Activated CD4-positive, alpha-beta memory T cell treated with anti-CD3 and anti-CD28 coated beads for 36 hours (primary cell): Measurements from ENCODE around the gene JOSD1. TPM values are rescaled to one million over a fixed set of nuclear protein-coding genes. Genes with fewer than 3 reads are reported as not detected.

Experiments used
- CTCF ChIA-PET: fragments of 350-600 bp; sonication (Branson Sonifier 250); formaldehyde crosslinking; loops from one replicate; lab custom pipeline; 2021; ENCODE audit warnings: antibody characterized with exemption, inconsistent platforms; lab: Charles Lee
- POLR2A ChIA-PET: fragments of 350-600 bp; sonication (Branson Sonifier 250); formaldehyde crosslinking; loops from one replicate; lab custom pipeline; 2021; ENCODE audit warnings: antibody characterized with exemption; lab: Charles Lee
- DNase-seq: peaks from one replicate; pipeline ENCODE4 v3.0.0-alpha.2; 2020
- H3K27ac Mint-ChIP-seq: one replicate; pipeline ENCODE4 v1.8.0; 2021; ENCODE audit warnings: mixed read lengths
- H3K27me3 Mint-ChIP-seq: one replicate; pipeline ENCODE4 v1.8.0; 2021; ENCODE audit warnings: mixed read lengths
- H3K36me3 Mint-ChIP-seq: one replicate; pipeline ENCODE4 v1.8.0; 2021; ENCODE audit warnings: mixed read lengths
- H3K4me1 Mint-ChIP-seq: one replicate; pipeline ENCODE4 v1.8.0; 2021; ENCODE audit warnings: low read depth, mixed read lengths
- H3K4me3 Mint-ChIP-seq: one replicate; pipeline ENCODE4 v1.8.0; 2021; ENCODE audit warnings: mild to moderate bottlenecking, mixed read lengths
- H3K9me3 Mint-ChIP-seq: one replicate; pipeline ENCODE4 v1.8.0; 2021; ENCODE audit warnings: mixed read lengths
- intact Hi-C: fragments of 100-400 bp; cut with micrococcal nuclease; formaldehyde crosslinking; loops from one replicate; pipeline ENCODE4 v1.15.1; 2023
- total RNA-seq, 2 experiments: library from RNA; stranded (reverse); gene quantifications; one replicate each; pipeline ENCODE4 v1.2.3, GENCODE V29; 2021

JOSD1 gene
- total RNA-seq = 10 to 100 TPM; 71.8 to 78.4 TPM

DNA sequence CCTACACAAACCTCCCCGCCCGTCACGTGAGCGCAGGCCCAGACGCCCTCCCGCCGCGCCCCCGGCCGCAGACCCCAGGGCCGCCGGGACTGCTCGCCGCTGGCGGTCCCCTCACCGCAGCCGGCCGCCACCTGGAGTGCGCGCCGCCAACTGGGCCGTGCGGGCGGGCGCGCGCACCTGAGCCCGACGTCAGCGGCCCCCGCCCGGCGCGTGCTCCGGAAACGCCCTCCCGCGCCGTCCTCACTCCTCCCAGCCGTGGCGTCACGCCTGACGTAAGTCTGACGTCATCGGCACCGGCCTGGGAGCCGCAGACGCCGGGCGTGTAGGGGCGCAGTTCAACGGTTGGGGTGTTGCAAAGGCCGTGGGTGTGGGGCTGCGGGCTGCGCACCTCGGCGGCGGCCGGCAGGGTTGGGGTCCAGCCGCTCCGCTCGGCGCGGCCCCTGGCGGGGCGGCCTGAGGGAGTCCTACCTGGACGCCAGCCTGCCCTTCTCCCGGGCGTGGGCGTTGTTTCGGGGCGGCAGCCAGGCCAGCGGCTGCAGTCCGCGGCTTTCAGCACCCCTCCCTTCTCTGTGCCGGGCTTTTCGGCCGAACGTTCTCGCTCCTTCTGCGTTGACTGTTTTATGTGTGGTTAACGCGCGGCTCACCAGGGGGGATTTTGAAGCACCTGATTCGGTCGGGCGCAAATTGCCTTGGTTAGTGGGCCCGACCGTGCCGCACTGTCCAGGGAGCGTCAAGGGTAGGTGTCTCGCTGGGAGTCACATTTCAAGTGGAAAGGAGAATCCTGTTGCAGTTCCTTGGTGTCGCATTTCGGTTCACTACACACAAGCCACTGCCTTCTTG, at the start of gene JOSD1:
Gene JOSD1 (minus strand): TSS at position 155 of the 840 bp plus-strand sequence. CDS start 956 bp downstream, outside the sequence.
- Mint-ChIP-seq H3K27ac (peak within 1 kb of the TSS; percentile 98), H3K4me1 (peaks cover 55% of the 10 kb centered on the region), H3K27me3 (peaks cover 1% of the 10 kb centered on the region), H3K9me3 (no peaks in the 10 kb centered on the region), H3K36me3 (peaks cover 31% of the 10 kb centered on the region), H3K4me3 (peak within 1 kb of the TSS; percentile 92)
- intact Hi-C loops = no loop called here
- peak; percentile 98 for DNase-seq
- POLR2A ChIA-PET = interaction anchor here (1.2 to 2.3 kb wide), 2 partner anchors 19 to 55 kb away, joined by 3 to 19 read pairs; partner anchors contain the start of gene TOMM22
- CTCF ChIA-PET = interaction anchor here (4.4 kb wide), 1 partner anchor 19 kb away, joined by 40 read pairs; the partner anchor contains the start of gene TOMM22

- H3K9me3 Mint-ChIP-seq = no peaks in the 10 kb centered on the region
- peaks cover 66% of the 10 kb centered on the region for H3K36me3 Mint-ChIP-seq
- POLR2A ChIA-PET = interaction anchor here (3.1 kb wide), 1 partner anchor 16 kb away, joined by 17 read pairs; no protein-coding TSS in a partner anchor
- intact Hi-C loops = loop anchor here (10.0 kb wide), 4 partner anchors 235 to 785 kb away; partner anchors contain the start of genes APOBEC3B, APOBEC3H, RPL3 and RPS19BP1
- H3K4me1 Mint-ChIP-seq = peaks cover 39% of the 10 kb centered on the region
- H3K4me3 Mint-ChIP-seq = no peak overlapping the region
- H3K27ac Mint-ChIP-seq = peak overlapping the region; percentile 69
- no peaks in the 10 kb centered on the region for H3K27me3 Mint-ChIP-seq
- DNase-seq = no peak
- CTCF ChIA-PET = interaction anchor here (0.7 to 4.2 kb wide), 4 partner anchors 13 to 69 kb away, joined by 3 to 28 read pairs (median 6); partner anchors contain the start of gene TOMM22
These were observed 49.4 kb upstream of the JOSD1 start for GRCh38 chr22:38750104-38750503.

DNA sequence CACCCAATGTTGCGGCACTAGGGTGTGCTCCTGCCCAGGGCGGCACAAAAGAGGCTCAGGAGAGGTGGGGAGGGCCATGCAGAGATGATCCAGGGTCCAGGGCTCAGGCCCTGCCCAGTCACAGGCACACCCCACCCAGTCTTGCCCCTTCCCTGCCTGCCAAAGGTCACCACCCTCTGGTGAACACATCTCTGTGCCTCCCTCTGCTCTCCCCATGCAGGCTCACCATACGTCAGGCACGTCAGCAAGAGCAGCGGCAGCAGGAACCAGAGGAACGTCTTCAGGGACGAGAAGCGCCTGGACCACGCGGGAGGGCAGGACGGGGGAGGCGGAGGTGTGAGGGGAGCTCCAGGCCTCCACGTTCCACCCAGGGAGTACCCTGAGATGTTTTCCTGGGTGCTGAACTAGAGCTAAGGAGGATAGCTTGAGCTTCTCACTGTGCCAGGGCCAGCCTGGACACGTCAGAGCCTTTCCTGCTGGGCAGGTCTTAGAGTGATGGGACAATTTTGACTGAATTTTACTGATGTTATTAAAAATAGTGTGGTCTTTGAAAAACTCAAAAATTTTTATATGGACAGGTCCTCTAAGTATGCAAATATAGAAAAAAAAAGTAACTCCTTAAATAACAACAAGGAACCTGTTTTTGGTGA, 47.9 kb upstream of the JOSD1 start:
- Mint-ChIP-seq H3K9me3 (no peaks in the 10 kb centered on the region), H3K27ac (peak overlapping the region; percentile 67), H3K4me1 (peaks cover 37% of the 10 kb centered on the region), H3K4me3 (no peak overlapping the region), H3K36me3 (peaks cover 64% of the 10 kb centered on the region), H3K27me3 (no peaks in the 10 kb centered on the region)
- intact Hi-C loops = no loop called here
- CTCF ChIA-PET = interaction anchor here (0.6 to 4.2 kb wide), 4 partner anchors 14 to 442 kb away, joined by 3 to 28 read pairs (median 3); no protein-coding TSS in a partner anchor
- POLR2A ChIA-PET = interaction anchor here (1.1 kb wide), 1 partner anchor 19 kb away, joined by 3 read pairs; no protein-coding TSS in a partner anchor
- no peak for DNase-seq

GRCh38 chr22:38745676-38746460, 45.1 kb upstream of the JOSD1 start:
- Mint-ChIP-seq H3K4me1 (peaks cover 16% of the 10 kb centered on the region), H3K36me3 (peaks cover 67% of the 10 kb centered on the region), H3K4me3 (no peak overlapping the region), H3K27me3 (no peaks in the 10 kb centered on the region), H3K27ac (peak overlapping the region; percentile 54), H3K9me3 (no peaks in the 10 kb centered on the region)
- no peak for DNase-seq
- ChIA-PET POLR2A (no interaction called here), CTCF (interaction anchor here (0.9 to 1.8 kb wide), 3 partner anchors 12 to 21 kb away, joined by 4 to 9 read pairs (median 5); no protein-coding TSS in a partner anchor)
- intact Hi-C loops = no loop called here

- H3K27ac Mint-ChIP-seq = peak overlapping the region; percentile 54
These were observed 44.2 kb upstream of the JOSD1 start for GRCh38 chr22:38744981-38745380.

DNA sequence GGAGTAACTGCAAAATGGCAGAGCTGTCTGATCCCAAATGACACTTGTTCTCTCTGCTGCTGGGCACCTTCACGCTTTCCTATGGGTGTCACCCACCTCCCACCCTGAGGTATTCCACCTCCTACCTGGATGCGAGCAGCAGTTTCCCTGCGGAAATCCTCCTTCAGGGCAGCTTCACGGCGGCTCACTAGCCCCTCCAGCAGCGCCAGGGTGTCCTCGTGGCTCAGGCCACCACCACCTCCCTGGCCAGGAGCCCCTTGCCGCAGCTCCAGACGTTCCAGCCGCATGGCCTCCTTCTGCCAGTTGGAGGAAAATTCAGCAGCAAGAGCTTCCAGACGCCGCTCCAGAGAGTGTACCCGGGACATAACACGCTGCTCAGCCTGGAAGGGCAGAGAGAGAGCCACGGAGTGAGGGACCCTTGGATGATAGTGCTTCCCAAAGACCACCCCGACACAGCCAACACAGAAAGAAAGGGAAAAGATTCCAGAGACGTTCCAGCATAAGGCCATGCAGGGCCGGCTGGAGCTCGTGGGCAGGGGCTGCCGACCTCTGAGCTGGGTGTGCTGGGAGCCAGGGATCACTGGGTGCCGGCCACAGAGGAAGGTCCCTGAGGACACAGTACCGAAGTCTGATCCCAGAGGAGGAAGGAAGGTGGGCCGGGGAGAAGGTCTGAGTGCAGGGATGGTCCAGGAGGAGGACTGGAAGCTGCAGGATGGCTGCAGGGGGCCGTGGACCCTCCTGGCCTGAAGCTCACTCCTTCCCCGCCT, 41.6 kb upstream of the JOSD1 start:
- DNase-seq = no peak
- intact Hi-C loops = no loop called here
- Mint-ChIP-seq H3K36me3 (peaks cover 73% of the 10 kb centered on the region), H3K4me1 (peaks cover 18% of the 10 kb centered on the region), H3K9me3 (no peaks in the 10 kb centered on the region), H3K4me3 (no peak overlapping the region), H3K27ac (no peak overlapping the region), H3K27me3 (no peaks in the 10 kb centered on the region)
- ChIA-PET POLR2A (interaction anchor here (0.6 to 2.7 kb wide), 3 partner anchors 8 to 12 kb away, joined by 3 to 11 read pairs (median 7); no protein-coding TSS in a partner anchor), CTCF (interaction anchor here (1.5 to 2.2 kb wide), 3 partner anchors 8 to 17 kb away, joined by 9 to 14 read pairs (median 11); no protein-coding TSS in a partner anchor)

More at GRCh38 chr22:38744981-38745380, 44.2 kb upstream of the JOSD1 start:
- peaks cover 66% of the 10 kb centered on the region for H3K36me3 Mint-ChIP-seq
- H3K27me3 Mint-ChIP-seq = no peaks in the 10 kb centered on the region
- no peak overlapping the region for H3K4me3 Mint-ChIP-seq
- ChIA-PET POLR2A (no interaction called here), CTCF (interaction anchor here (1.8 kb wide), 1 partner anchor 21 kb away, joined by 5 read pairs; no protein-coding TSS in a partner anchor)
- DNase-seq = no peak
- no peaks in the 10 kb centered on the region for H3K9me3 Mint-ChIP-seq
- intact Hi-C loops = no loop called here
- peaks cover 9% of the 10 kb centered on the region for H3K4me1 Mint-ChIP-seq

DNA sequence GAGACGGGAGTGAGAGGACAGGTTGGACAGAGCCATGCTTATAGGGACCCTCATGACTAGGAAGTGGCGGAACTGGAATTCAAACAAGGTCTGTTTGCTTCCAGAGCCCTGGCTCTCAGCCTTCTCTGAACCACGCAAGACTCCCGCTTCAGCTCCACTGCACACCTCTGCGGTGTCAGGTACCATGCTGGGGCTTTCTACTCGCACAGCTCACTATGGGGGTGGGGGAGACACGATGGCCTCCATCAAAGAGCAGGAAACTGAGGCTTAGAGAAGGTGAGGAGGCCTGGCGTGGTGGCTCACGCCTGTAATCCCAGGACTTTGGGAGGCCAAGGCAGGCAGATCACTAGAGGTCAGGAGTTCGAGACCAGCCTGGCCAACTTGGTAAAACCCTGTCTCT, 40.8 kb upstream of the JOSD1 start:
- DNase-seq = no peak
- Mint-ChIP-seq H3K4me1 (peaks cover 24% of the 10 kb centered on the region), H3K27ac (peak overlapping the region; percentile 51), H3K27me3 (no peaks in the 10 kb centered on the region), H3K9me3 (no peaks in the 10 kb centered on the region), H3K36me3 (peaks cover 77% of the 10 kb centered on the region), H3K4me3 (no peak overlapping the region)
- ChIA-PET POLR2A (interaction anchor here (2.0 to 2.7 kb wide), 2 partner anchors 10 to 13 kb away, joined by 7 to 11 read pairs; no protein-coding TSS in a partner anchor), CTCF (interaction anchor here (2.1 to 2.2 kb wide), 2 partner anchors 9 to 17 kb away, joined by 11 to 14 read pairs; no protein-coding TSS in a partner anchor)
- intact Hi-C loops = no loop called here

DNA sequence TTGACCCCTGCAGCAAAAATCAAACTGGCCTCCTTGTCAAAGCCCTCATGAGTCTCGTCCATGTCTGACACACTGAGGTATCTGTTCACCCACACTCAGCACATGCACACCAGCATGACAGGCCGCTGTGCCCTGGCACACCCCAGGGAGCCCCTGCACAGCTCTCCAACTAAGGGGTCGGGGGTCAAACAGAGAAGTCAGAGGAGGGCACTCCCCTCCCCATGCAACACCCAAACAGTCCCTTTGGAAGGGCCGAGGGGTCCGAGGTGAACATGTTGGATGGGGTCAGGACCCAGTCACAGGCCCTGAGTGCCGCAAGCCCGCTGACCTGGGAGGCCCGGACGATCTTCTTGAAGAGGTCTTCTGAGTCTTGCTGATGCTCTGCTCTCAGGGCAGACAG, 40.4 kb upstream of the JOSD1 start:
- no peaks in the 10 kb centered on the region for H3K9me3 Mint-ChIP-seq
- no peak overlapping the region for H3K4me3 Mint-ChIP-seq
- H3K4me1 Mint-ChIP-seq = peaks cover 26% of the 10 kb centered on the region
- CTCF ChIA-PET = interaction anchor here (0.6 to 2.2 kb wide), 2 partner anchors 16 kb away, joined by 4 to 14 read pairs; no protein-coding TSS in a partner anchor
- H3K27me3 Mint-ChIP-seq = no peaks in the 10 kb centered on the region
- POLR2A ChIA-PET = interaction anchor here (1.8 to 2.7 kb wide), 2 partner anchors 10 to 13 kb away, joined by 7 read pairs; no protein-coding TSS in a partner anchor
- H3K36me3 Mint-ChIP-seq = peaks cover 77% of the 10 kb centered on the region
- peak overlapping the region; percentile 51 for H3K27ac Mint-ChIP-seq
- no peak for DNase-seq
- intact Hi-C loops = no loop called here

DNA sequence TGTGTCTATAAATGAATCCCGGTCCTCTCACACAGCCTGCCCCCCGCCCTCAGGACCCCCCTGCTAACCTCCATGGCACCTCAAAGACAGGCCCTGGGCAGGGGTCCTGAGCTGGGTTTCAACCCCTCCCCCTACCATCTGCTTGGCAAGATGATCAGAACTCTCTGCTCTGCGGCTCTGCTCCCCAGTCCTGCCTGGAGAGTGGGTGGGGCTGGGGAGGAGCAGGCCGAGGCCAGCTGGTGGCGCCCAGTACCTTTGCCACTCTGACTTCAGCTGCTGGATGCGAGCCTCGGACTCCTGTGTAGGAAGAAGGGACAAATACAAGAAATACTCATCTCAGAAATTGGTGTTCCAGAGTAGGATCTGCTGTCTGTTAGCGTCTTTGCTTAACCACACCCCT, 40.0 kb upstream of the JOSD1 start:
- intact Hi-C loops = no loop called here
- ChIA-PET CTCF (interaction anchor here (0.6 to 1.1 kb wide), 2 partner anchors 16 to 28 kb away, joined by 3 to 4 read pairs; no protein-coding TSS in a partner anchor), POLR2A (interaction anchor here (0.6 to 2.7 kb wide), 3 partner anchors 11 to 14 kb away, joined by 3 to 7 read pairs (median 7); no protein-coding TSS in a partner anchor)
- no peak for DNase-seq
- H3K4me3 Mint-ChIP-seq = no peak overlapping the region
- peak overlapping the region; percentile 49 for H3K27ac Mint-ChIP-seq
- peaks cover 74% of the 10 kb centered on the region for H3K36me3 Mint-ChIP-seq
- H3K4me1 Mint-ChIP-seq = peaks cover 29% of the 10 kb centered on the region
- no peaks in the 10 kb centered on the region for H3K9me3 Mint-ChIP-seq
- H3K27me3 Mint-ChIP-seq = no peaks in the 10 kb centered on the region

GRCh38 chr22:38740116-38740723, 39.5 kb upstream of the JOSD1 start:
- CTCF ChIA-PET = interaction anchor here (1.1 kb wide), 1 partner anchor 29 kb away, joined by 3 read pairs; no protein-coding TSS in a partner anchor
- no peaks in the 10 kb centered on the region for H3K9me3 Mint-ChIP-seq
- POLR2A ChIA-PET = interaction anchor here (0.6 to 1.8 kb wide), 2 partner anchors 10 to 11 kb away, joined by 3 to 7 read pairs; no protein-coding TSS in a partner anchor
- intact Hi-C loops = no loop called here
- H3K36me3 Mint-ChIP-seq = peaks cover 70% of the 10 kb centered on the region
- no peaks in the 10 kb centered on the region for H3K27me3 Mint-ChIP-seq
- peak overlapping the region; percentile 54 for H3K27ac Mint-ChIP-seq
- no peak overlapping the region for H3K4me3 Mint-ChIP-seq
- DNase-seq = no peak
- H3K4me1 Mint-ChIP-seq = peaks cover 32% of the 10 kb centered on the region
